22Rv1 (cell line): ENCODE results near the gene ACTR6.

ENCODE experiments used
- ZFX ChIP-seq: fragments of 450-650 bp; IDR thresholded peaks from 2 replicates; pipeline ENCODE4 v1.6.1; 2017; ENCODE audit warnings: antibody characterized with exemption, borderline replicate concordance
- TF ChIP-seq, protein P1 (sequence below): fragments of 450-650 bp; IDR thresholded peaks from 2 replicates; pipeline ENCODE4 v1.5.1; 2017; ENCODE audit warnings: mild to moderate bottlenecking

DNA sequence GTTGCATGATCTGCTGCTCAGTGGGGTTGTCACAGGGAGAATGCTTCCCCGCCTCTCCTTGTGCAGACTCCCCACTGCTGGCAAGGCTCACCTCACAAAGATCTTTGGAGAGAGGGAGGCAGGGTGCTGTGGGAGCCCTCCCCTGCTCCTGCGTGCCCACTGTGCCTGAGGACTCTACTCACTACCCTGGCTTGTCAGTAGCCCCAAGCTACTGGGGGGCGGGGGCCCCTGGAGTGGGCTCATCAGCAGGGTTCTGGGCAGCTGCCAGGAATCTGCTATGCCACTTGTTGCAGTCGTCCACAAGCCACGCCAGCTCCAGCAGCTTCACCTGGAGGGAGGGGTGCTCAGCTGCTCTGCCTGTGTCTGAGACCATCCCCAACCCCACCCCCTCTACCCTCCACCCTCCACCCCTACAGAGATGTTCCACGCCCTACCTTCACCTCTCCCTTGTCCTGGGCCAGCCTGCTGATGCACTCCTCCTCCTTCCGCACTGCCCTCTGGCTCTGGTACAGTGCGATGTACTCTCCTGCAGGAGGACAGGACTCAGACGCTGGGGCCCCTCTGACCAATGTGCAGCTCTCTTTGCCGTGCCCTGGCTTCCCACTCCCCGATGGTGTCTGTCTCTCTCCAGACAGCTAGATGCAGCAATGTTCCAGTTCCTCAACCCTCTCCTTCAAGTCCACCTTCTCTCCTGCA, 43.7 kb upstream of the ACTR6 start:
- TF ChIP-seq, protein P1, sequence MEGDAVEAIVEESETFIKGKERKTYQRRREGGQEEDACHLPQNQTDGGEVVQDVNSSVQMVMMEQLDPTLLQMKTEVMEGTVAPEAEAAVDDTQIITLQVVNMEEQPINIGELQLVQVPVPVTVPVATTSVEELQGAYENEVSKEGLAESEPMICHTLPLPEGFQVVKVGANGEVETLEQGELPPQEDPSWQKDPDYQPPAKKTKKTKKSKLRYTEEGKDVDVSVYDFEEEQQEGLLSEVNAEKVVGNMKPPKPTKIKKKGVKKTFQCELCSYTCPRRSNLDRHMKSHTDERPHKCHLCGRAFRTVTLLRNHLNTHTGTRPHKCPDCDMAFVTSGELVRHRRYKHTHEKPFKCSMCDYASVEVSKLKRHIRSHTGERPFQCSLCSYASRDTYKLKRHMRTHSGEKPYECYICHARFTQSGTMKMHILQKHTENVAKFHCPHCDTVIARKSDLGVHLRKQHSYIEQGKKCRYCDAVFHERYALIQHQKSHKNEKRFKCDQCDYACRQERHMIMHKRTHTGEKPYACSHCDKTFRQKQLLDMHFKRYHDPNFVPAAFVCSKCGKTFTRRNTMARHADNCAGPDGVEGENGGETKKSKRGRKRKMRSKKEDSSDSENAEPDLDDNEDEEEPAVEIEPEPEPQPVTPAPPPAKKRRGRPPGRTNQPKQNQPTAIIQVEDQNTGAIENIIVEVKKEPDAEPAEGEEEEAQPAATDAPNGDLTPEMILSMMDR = no peak
- TF ChIP-seq ZFX = no peak
